Breast epithelium (tissue), 3 donors: ENCODE measurements around the gene TM4SF1.

Experiments used
- POLR2A ChIP-seq: fragments of 450-650 bp; IDR thresholded peaks from one replicate; pipeline ENCODE4 v1.6.1; 2016; ENCODE audit warnings: antibody characterized with exemption, mild to moderate bottlenecking, moderate library complexity
- POLR2AphosphoS5 ChIP-seq, 3 donors: sonication (generic); formaldehyde crosslinking; IDR thresholded peaks; one replicate each; pipeline ENCODE4 v1.6.1; 2017; ENCODE audit warnings: antibody characterized with exemption in 3 of 3
- TF ChIP-seq, protein P1 (sequence below), 3 donors: fragments of 450-650 bp; IDR thresholded peaks; one replicate each; pipeline ENCODE4 v1.5.1; 2016 to 2017; ENCODE audit warnings: antibody characterized with exemption in 3 of 3, mild to moderate bottlenecking in 3 of 3, moderate library complexity in 3 of 3

GRCh38 chr3:149352556-149352955 lies 24.9 kb downstream of the TM4SF1 start:
- no peak for TF ChIP-seq POLR2AphosphoS5 (IDR thresholded peaks at IDR 0.05)
- TF ChIP-seq, protein P1, sequence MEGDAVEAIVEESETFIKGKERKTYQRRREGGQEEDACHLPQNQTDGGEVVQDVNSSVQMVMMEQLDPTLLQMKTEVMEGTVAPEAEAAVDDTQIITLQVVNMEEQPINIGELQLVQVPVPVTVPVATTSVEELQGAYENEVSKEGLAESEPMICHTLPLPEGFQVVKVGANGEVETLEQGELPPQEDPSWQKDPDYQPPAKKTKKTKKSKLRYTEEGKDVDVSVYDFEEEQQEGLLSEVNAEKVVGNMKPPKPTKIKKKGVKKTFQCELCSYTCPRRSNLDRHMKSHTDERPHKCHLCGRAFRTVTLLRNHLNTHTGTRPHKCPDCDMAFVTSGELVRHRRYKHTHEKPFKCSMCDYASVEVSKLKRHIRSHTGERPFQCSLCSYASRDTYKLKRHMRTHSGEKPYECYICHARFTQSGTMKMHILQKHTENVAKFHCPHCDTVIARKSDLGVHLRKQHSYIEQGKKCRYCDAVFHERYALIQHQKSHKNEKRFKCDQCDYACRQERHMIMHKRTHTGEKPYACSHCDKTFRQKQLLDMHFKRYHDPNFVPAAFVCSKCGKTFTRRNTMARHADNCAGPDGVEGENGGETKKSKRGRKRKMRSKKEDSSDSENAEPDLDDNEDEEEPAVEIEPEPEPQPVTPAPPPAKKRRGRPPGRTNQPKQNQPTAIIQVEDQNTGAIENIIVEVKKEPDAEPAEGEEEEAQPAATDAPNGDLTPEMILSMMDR (IDR thresholded peaks at IDR 0.05) = peak; percentile 60 to 71 (median 68)
- TF ChIP-seq POLR2A = no peak
